Mucosa of descending colon (tissue), 3 donors: ENCODE results near the gene TRABD2B. TPM values are rescaled to one million over a fixed set of nuclear protein-coding genes. Genes with fewer than 3 reads are reported as not detected.

Experiments
- ATAC-seq: fragments of 200-7000 bp; cut with Tn5 transposase; one replicate; pipeline ENCODE4 v1.9.1; 2020; ENCODE audit warnings: mild to moderate bottlenecking, moderate library complexity
- DNase-seq, 3 donors: peaks; one replicate each; pipeline ENCODE4 v3.0.0-alpha.2; 2020
- H3K36me3 ChIP-seq: fragments of 200-600 bp; one replicate; pipeline ENCODE4 v1.8.0; 2021; ENCODE audit warnings: low read depth, mild to moderate bottlenecking
- H3K4me1 ChIP-seq: fragments of 200-600 bp; one replicate; pipeline ENCODE4 v1.8.0; 2021; ENCODE audit warnings: low read depth, mild to moderate bottlenecking
- H3K4me3 ChIP-seq: fragments of 200-600 bp; one replicate; pipeline ENCODE4 v1.8.0; 2021; ENCODE audit warnings: mild to moderate bottlenecking
- H3K9me3 ChIP-seq: fragments of 200-600 bp; one replicate; pipeline ENCODE4 v1.8.0; 2021; ENCODE audit warnings: mild to moderate bottlenecking
- intact Hi-C, 2 donors: fragments of 100-400 bp; cut with DNase I in 1 of 2; cut with micrococcal nuclease in 1 of 2; formaldehyde crosslinking; loops; one replicate each; pipeline versions ENCODE4 v1.11.0 to v1.11.1; 2022; cut with DNase I, micrococcal nuclease
- total RNA-seq, 3 donors: library from RNA; stranded (reverse); fragmentation: NEBNext Ultra II Directional in 2 of 3; extraction: Animal tissue kit (Norgen Biotek cat#: 25700) in 2 of 3; gene quantifications; one replicate each; pipeline versions ENCODE4 v1.2.1 to v1.2.4, GENCODE V29; 2021 to 2023
- TF ChIP-seq, protein P1 (sequence below): fragments of 200-600 bp; IDR thresholded peaks from one replicate; pipeline ENCODE4 v1.8.0; 2022; ENCODE audit warnings: antibody characterized with exemption, mild to moderate bottlenecking
- donor health status: DM: no; HTN: no; CAD: no; lungs with moderate emphysema.
- donor health status: DM: no; HTN: no; CAD: no.
- donor health status: DM: no; HTN: yes; CAD: no.

Gene TRABD2B
- total RNA-seq, 3 donors from 2014 or later, result 0.35 to 2.0 (median 2.0) TPM

DNA sequence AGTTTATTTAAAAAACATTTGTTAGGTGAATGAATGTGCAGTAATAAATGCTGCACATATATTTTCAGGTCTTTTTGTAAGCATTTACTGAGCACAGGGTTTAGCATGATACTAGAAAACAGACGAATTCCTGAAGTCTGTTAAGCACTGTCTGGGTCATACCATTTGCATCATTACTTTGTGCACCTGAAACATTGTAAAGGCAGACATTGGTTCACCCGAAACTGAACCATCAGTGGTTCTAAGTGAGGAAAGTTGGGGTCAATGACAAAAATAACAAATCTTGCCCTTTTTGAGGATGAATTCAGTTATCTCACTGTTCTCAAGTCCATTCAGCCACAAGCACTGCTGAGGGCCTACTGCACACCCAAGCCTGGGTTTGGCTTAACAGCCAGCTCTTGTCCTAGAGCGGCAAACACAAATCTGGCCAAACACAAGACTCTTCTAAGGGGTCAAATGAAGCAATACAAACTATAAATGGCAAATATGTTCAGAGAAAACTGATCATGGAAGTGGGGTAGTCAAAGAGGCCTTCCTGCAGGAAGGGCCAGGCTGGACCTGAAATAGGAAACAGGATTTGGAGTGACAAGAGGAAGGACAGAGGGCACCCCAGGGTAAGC is 21.8 kb downstream of the TRABD2B start:
- TF ChIP-seq, protein P1, sequence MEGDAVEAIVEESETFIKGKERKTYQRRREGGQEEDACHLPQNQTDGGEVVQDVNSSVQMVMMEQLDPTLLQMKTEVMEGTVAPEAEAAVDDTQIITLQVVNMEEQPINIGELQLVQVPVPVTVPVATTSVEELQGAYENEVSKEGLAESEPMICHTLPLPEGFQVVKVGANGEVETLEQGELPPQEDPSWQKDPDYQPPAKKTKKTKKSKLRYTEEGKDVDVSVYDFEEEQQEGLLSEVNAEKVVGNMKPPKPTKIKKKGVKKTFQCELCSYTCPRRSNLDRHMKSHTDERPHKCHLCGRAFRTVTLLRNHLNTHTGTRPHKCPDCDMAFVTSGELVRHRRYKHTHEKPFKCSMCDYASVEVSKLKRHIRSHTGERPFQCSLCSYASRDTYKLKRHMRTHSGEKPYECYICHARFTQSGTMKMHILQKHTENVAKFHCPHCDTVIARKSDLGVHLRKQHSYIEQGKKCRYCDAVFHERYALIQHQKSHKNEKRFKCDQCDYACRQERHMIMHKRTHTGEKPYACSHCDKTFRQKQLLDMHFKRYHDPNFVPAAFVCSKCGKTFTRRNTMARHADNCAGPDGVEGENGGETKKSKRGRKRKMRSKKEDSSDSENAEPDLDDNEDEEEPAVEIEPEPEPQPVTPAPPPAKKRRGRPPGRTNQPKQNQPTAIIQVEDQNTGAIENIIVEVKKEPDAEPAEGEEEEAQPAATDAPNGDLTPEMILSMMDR, result no peak
- intact Hi-C loops, result no loop called here
- Histone ChIP-seq H3K9me3 (no peaks in the 10 kb centered on the region), H3K4me3 (no peak overlapping the region), H3K36me3 (no peaks in the 10 kb centered on the region), H3K4me1 (no peaks in the 10 kb centered on the region)
- DNase-seq (no peak), ATAC-seq (no peak)

DNA sequence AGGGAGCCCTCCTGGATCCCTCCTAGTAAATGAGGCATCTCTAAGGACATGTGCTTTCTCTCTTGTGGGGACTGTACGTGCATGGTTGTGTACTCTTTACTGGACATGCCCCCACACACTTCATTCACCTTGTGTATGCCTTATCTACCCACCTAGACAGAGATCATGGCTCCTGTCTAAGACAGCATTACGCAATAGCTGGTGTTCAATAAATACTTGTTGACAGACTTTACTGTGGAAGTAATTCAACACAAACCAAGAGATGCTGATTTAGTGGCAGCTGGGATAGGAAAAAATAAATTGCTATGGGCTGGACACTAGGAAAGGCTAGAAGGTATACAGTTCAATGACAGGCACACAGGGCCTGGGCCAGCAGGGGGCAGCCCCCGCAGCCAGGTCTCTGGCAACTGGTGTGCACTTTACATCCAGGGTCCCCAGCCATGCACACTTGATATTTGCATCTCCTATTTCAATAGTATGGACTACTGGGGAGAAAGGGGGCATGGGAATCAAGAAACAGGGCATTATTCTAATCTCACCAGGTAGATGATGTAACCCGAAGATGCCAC is 24.2 kb downstream of the TRABD2B start:
- H3K36me3 ChIP-seq, result no peaks in the 10 kb centered on the region
- no peaks in the 10 kb centered on the region for H3K4me1 ChIP-seq
- no peaks in the 10 kb centered on the region for H3K9me3 ChIP-seq
- intact Hi-C loops, result no loop called here
- H3K4me3 ChIP-seq, result no peak overlapping the region
- TF ChIP-seq, protein P1, result no peak
- ATAC-seq, result no peak
- DNase-seq, result no peak

DNA sequence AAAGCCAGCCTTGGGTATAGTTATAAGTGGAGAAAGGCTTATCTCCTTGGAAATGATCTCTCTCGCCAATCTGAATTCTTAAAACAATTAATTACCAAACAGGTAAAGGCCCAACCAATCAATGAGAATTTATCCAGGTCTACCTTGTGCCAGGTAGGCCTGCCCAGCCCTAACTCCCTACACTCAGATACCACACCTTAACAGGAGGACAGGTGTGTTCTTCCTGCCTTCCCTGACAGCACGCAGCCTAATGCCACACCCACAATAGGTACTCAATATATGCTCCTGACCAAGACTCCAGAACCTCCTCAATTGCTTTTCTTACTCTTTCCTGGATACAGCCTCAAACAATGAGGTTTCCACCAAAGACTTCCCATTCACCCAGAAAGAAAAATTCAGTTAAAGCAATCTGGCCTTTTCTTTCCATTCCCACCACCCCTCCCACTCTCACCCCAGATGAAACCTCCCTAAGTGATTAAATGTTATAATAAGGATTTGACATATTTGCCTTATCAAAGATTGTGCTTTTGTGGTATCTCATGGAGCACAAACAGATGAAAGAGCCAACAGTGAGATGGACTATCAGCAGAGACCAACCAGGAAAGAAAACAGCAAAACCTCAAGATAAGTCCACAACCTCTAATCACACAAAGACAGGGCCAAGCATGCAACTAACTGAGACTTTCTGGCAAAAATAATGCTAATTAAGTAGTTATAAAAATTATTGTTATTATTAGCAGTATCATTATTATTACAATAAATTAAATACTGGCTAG is 25.6 kb downstream of the TRABD2B start:
- ATAC-seq, result peak; percentile 85
- TF ChIP-seq, protein P1, result no peak
- no peak for DNase-seq
- no peaks in the 10 kb centered on the region for H3K9me3 ChIP-seq
- intact Hi-C loops, result no loop called here
- H3K36me3 ChIP-seq, result no peaks in the 10 kb centered on the region
- no peak overlapping the region for H3K4me3 ChIP-seq
- H3K4me1 ChIP-seq, result no peaks in the 10 kb centered on the region

- ATAC-seq (no peak), DNase-seq (no peak)
- Histone ChIP-seq H3K4me3 (no peak overlapping the region), H3K36me3 (no peaks in the 10 kb centered on the region), H3K9me3 (no peaks in the 10 kb centered on the region), H3K4me1 (no peaks in the 10 kb centered on the region)
- intact Hi-C loops, result no loop called here
- TF ChIP-seq, protein P1, result no peak
Measured at GRCh38 chr1:47970882-47971281, 26.3 kb downstream of the TRABD2B start.

DNA sequence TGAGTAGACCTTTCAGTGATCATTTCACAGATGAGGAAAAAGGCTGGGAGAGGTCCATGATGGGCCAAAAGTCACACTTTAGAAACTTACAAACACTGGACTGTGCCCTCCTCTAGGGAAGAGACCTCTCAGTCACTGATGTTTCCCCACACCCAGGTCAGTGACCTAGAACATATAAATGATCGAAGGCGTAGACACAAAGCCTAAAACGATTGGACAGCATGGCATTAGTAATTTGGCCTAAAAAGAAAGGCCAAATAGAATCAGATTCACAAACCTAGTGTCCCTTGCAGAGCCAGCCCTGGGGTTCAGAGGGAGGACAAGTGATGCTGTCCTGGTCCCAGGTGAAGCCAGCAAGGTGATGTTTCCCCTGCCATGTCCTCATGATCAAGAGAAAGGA is 27.7 kb downstream of the TRABD2B start:
- no peaks in the 10 kb centered on the region for H3K36me3 ChIP-seq
- no peak for ATAC-seq
- no peak overlapping the region for H3K4me3 ChIP-seq
- no peak for DNase-seq
- intact Hi-C loops, result no loop called here
- TF ChIP-seq, protein P1, result no peak
- H3K4me1 ChIP-seq, result no peaks in the 10 kb centered on the region
- H3K9me3 ChIP-seq, result no peaks in the 10 kb centered on the region
